Activated naive CD4-positive, alpha-beta T cell treated with anti-CD3 and anti-CD28 coated beads, Interleukin-2, amount 50 U/mL, for 72 hours (primary cell): ENCODE data around the gene MARS1. TPM values are rescaled to one million over a fixed set of nuclear protein-coding genes. Genes with fewer than 3 reads are reported as not detected.

Source experiments
- ATAC-seq, 2 donors: fragments of 150-1000 bp; cut with Tn5 transposase; 2 replicates each; pipeline ENCODE4 v1.10.0; 2021; ENCODE audit warnings: mild to moderate bottlenecking in 2 of 2, moderate library complexity in 2 of 2
- DNase-seq, 2 donors: peaks; one replicate each; pipeline ENCODE4 v3.0.0; 2021 to 2022; ENCODE audit warnings: low spot score in 2 of 2
- H3K27ac Mint-ChIP-seq, 2 donors: one replicate each; pipeline ENCODE4 v1.8.0; 2022; ENCODE audit warnings: mild to moderate bottlenecking in 2 of 2, mixed read lengths in 2 of 2
- H3K36me3 Mint-ChIP-seq, 2 donors: one replicate each; pipeline ENCODE4 v1.8.0; 2022; ENCODE audit warnings: mixed read lengths in 2 of 2
- H3K9me3 Mint-ChIP-seq, 2 donors: one replicate each; pipeline ENCODE4 v1.8.0; 2022; ENCODE audit warnings: mixed read lengths in 2 of 2
- total RNA-seq, 2 donors: library from RNA; stranded (reverse); gene quantifications; one replicate each; pipeline ENCODE4 v1.2.3, GENCODE V29; 2022

MARS1 gene
- total RNA-seq, 2 donors from 2014 or later, result 267 to 292 TPM

- Mint-ChIP-seq H3K9me3 (no peaks in the 10 kb centered on the region), H3K36me3 (peaks cover 14 to 15% of the 10 kb centered on the region in 2 donors), H3K27ac (peak overlapping the region; percentile 97 to 100)
- ATAC-seq (no peak), DNase-seq (no peak)
These were observed 36.1 kb downstream of the MARS1 start for GRCh38 chr12:57523706-57524614.

GRCh38 chr12:57524814-57525614 is 37.1 kb downstream of the MARS1 start:
- Mint-ChIP-seq H3K36me3 (peaks cover 4 to 12% of the 10 kb centered on the region in 2 donors), H3K9me3 (no peaks in the 10 kb centered on the region), H3K27ac (peak overlapping the region in 1 of 2 donors; percentile 100)
- no peak for DNase-seq
- no peak for ATAC-seq

- ATAC-seq, result no peak
- H3K9me3 Mint-ChIP-seq, result no peaks in the 10 kb centered on the region
- peaks cover 0 to 10% of the 10 kb centered on the region in 2 donors for H3K36me3 Mint-ChIP-seq
- H3K27ac Mint-ChIP-seq, result peak overlapping the region; percentile 44 to 49
- DNase-seq, result no peak
These were observed 37.9 kb downstream of the MARS1 start for GRCh38 chr12:57525615-57526383.

GRCh38 chr12:57526477-57527126 is 38.7 kb downstream of the MARS1 start:
- no peak for ATAC-seq
- Mint-ChIP-seq H3K27ac (peak overlapping the region; percentile 49 to 55), H3K36me3 (peaks cover 0 to 10% of the 10 kb centered on the region in 2 donors)

GRCh38 chr12:57527184-57527583 is 39.3 kb downstream of the MARS1 start:
- H3K36me3 Mint-ChIP-seq, result peaks cover 0 to 10% of the 10 kb centered on the region in 2 donors
- H3K27ac Mint-ChIP-seq, result peak overlapping the region; percentile 21 to 60

More at GRCh38 chr12:57526477-57527126, 38.7 kb downstream of the MARS1 start:
- DNase-seq, result no peak
- no peaks in the 10 kb centered on the region for H3K9me3 Mint-ChIP-seq

GRCh38 chr12:57528176-57528575 is 40.3 kb downstream of the MARS1 start:
- ATAC-seq (no peak), DNase-seq (no peak)
- H3K36me3 Mint-ChIP-seq, result peaks cover 3 to 10% of the 10 kb centered on the region in 2 donors
- no peaks in the 10 kb centered on the region for H3K9me3 Mint-ChIP-seq
- no peak overlapping the region for H3K27ac Mint-ChIP-seq

More at GRCh38 chr12:57527184-57527583, 39.3 kb downstream of the MARS1 start:
- H3K9me3 Mint-ChIP-seq, result no peaks in the 10 kb centered on the region
- ATAC-seq (no peak), DNase-seq (no peak)

- no peaks in the 10 kb centered on the region for H3K9me3 Mint-ChIP-seq
- H3K27ac Mint-ChIP-seq, result no peak overlapping the region
- peaks cover 6 to 10% of the 10 kb centered on the region in 2 donors for H3K36me3 Mint-ChIP-seq
These were observed 41.1 kb downstream of the MARS1 start for GRCh38 chr12:57528831-57529555.

GRCh38 chr12:57529831-57530230 is 42.0 kb downstream of the MARS1 start:
- no peak for DNase-seq
- no peaks in the 10 kb centered on the region for H3K9me3 Mint-ChIP-seq
- H3K36me3 Mint-ChIP-seq, result peaks cover 6 to 11% of the 10 kb centered on the region in 2 donors
- peak overlapping the region; percentile 55 to 69 for H3K27ac Mint-ChIP-seq
- no peak for ATAC-seq

More at GRCh38 chr12:57528831-57529555, 41.1 kb downstream of the MARS1 start:
- no peak for ATAC-seq
- DNase-seq, result no peak

GRCh38 chr12:57530396-57531142 is 42.7 kb downstream of the MARS1 start:
- DNase-seq (no peak), ATAC-seq (peak in 1 of 2 donors; percentile 44)
- Mint-ChIP-seq H3K27ac (peak overlapping the region; percentile 55 to 69), H3K9me3 (no peaks in the 10 kb centered on the region), H3K36me3 (peaks cover 6 to 16% of the 10 kb centered on the region in 2 donors)

- Mint-ChIP-seq H3K9me3 (no peaks in the 10 kb centered on the region), H3K36me3 (peaks cover 6 to 16% of the 10 kb centered on the region in 2 donors), H3K27ac (peak overlapping the region in 1 of 2 donors; percentile 13)
- ATAC-seq, result no peak
- no peak for DNase-seq
These were observed 44.0 kb downstream of the MARS1 start for GRCh38 chr12:57531836-57532235.

GRCh38 chr12:57533108-57533507 is 45.2 kb downstream of the MARS1 start:
- Mint-ChIP-seq H3K9me3 (no peaks in the 10 kb centered on the region), H3K27ac (peak overlapping the region; percentile 46 to 76), H3K36me3 (peaks cover 6 to 16% of the 10 kb centered on the region in 2 donors)
- DNase-seq (no peak), ATAC-seq (no peak)

GRCh38 chr12:57534250-57534649 is 46.4 kb downstream of the MARS1 start:
- no peaks in the 10 kb centered on the region for H3K9me3 Mint-ChIP-seq
- DNase-seq (no peak), ATAC-seq (no peak)
- H3K36me3 Mint-ChIP-seq, result peaks cover 6 to 16% of the 10 kb centered on the region in 2 donors
- H3K27ac Mint-ChIP-seq, result no peak overlapping the region

GRCh38 chr12:57534991-57535543 is 47.2 kb downstream of the MARS1 start:
- ATAC-seq (no peak), DNase-seq (no peak)
- Mint-ChIP-seq H3K9me3 (no peaks in the 10 kb centered on the region), H3K27ac (peak overlapping the region in 1 of 2 donors; percentile 46), H3K36me3 (peaks cover 6 to 8% of the 10 kb centered on the region in 2 donors)

GRCh38 chr12:57535764-57536596 is 48.1 kb downstream of the MARS1 start:
- no peak for ATAC-seq
- H3K36me3 Mint-ChIP-seq, result peaks cover 6% of the 10 kb centered on the region in 2 donors
- DNase-seq, result no peak
- no peaks in the 10 kb centered on the region for H3K9me3 Mint-ChIP-seq
- H3K27ac Mint-ChIP-seq, result peak overlapping the region in 1 of 2 donors; percentile 46
